Measurements from ENCODE around the gene TM4SF18. TPM values are rescaled to one million over a fixed set of nuclear protein-coding genes. Genes with fewer than 3 reads are reported as not detected.

The TM4SF18 gene
- total RNA-seq, 1 experiment from 2014 or later: 9.8 TPM

DNA sequence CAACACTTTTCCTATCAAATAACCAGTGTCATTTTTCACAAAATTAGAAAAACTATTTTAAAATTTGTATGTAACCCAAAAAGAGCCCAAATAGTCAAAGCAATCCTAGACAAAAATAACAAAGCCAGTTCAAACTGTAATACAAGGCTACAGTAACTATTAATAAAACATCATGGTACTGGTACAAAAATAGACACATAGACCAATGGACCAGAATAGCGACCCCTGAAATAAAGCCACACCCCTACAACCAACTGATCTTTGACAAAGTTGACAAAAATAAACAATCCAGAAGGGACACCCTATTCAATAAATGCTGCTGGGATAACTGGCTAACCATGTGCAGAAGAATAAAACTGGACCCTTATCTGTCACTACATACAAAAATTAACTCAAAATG, 19.9 kb downstream of the TM4SF18 start:
- no peak overlapping the region for H2BK15ac ChIP-seq (ENCODE audit: low read depth, low read length)
- WGBS (ENCODE audit: extremely low coverage, insufficient read length, low lambda C conversion rate): no CpG with 5 or more reads among the region's 1 CpG
- no peaks in the 10 kb centered on the region; the same call in 1 of the 2 replicates for H3K27me3 Mint-ChIP-seq (ENCODE audit: low read depth)
- H3K14ac ChIP-seq (ENCODE audit: insufficient read depth, low read length): no peak overlapping the region
- H3K4me2 ChIP-seq (ENCODE audit: insufficient read depth, insufficient read length, low read length): no peak overlapping the region
- H2AFZ ChIP-seq (ENCODE audit: low read length): no peak overlapping the region
- no peaks in the 10 kb centered on the region for H3K27me3 ChIP-seq (ENCODE audit: insufficient read depth, low read length)
- H3K9me3 Mint-ChIP-seq: peaks cover 0 to 2% of the 10 kb centered on the region in 2 experiments; a peak in 1 of 5 replicates
- H3K27ac Mint-ChIP-seq: no peak overlapping the region
- no peaks in the 10 kb centered on the region for H3K79me1 ChIP-seq (ENCODE audit: insufficient read depth, low read depth, low read length, poor library complexity, severe bottlenecking)
- H3K56ac ChIP-seq (ENCODE audit: insufficient read length, low read depth, low read length): no peak overlapping the region
- no peak overlapping the region for H4K8ac ChIP-seq (replicated peaks; ENCODE audit: insufficient read length, low read depth, low read length)
- TF ChIP-seq, protein P1, sequence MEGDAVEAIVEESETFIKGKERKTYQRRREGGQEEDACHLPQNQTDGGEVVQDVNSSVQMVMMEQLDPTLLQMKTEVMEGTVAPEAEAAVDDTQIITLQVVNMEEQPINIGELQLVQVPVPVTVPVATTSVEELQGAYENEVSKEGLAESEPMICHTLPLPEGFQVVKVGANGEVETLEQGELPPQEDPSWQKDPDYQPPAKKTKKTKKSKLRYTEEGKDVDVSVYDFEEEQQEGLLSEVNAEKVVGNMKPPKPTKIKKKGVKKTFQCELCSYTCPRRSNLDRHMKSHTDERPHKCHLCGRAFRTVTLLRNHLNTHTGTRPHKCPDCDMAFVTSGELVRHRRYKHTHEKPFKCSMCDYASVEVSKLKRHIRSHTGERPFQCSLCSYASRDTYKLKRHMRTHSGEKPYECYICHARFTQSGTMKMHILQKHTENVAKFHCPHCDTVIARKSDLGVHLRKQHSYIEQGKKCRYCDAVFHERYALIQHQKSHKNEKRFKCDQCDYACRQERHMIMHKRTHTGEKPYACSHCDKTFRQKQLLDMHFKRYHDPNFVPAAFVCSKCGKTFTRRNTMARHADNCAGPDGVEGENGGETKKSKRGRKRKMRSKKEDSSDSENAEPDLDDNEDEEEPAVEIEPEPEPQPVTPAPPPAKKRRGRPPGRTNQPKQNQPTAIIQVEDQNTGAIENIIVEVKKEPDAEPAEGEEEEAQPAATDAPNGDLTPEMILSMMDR (conservative IDR thresholded peaks at IDR 0.05): no peak
- no peaks in the 10 kb centered on the region for H3K23me2 ChIP-seq (ENCODE audit: insufficient read length, low read depth, low read length, poor library complexity, severe bottlenecking)
- H4K5ac ChIP-seq (ENCODE audit: insufficient read length, low read depth, low read length): no peak overlapping the region
- H4K91ac ChIP-seq (ENCODE audit: insufficient read length, low read depth, low read length): no peak overlapping the region
- H3K4me1 Mint-ChIP-seq: peaks cover 0 to 4% of the 10 kb centered on the region in 2 experiments; a peak in 3 of 4 replicates
- H3K23ac ChIP-seq (ENCODE audit: insufficient read length, low read depth, low read length): no peak overlapping the region
- peaks cover 0 to 2% (median 0%) of the 10 kb centered on the region in 3 experiments; a peak in 1 of 7 replicates for H3K36me3 Mint-ChIP-seq (ENCODE audit: insufficient read depth in 1 of 3, low read depth in 3 of 3)
- no peak overlapping the region for H2BK12ac ChIP-seq (ENCODE audit: insufficient read length, low read depth, low read length)
- H3K27ac ChIP-seq (ENCODE audit: insufficient read length, low read depth, low read length): no peak overlapping the region
- no peak overlapping the region for H2AK5ac ChIP-seq (ENCODE audit: insufficient read length, low read length)
- no peak for DNase-seq
- no peak overlapping the region for H2BK120ac ChIP-seq (ENCODE audit: low read depth, low read length, poor library complexity, severe bottlenecking)
- H2BK20ac ChIP-seq (ENCODE audit: low read depth, low read length, poor library complexity, severe bottlenecking): no peak overlapping the region
- H3K4ac ChIP-seq (ENCODE audit: low read depth, low read length): no peak overlapping the region
- no peak overlapping the region for H3K9ac ChIP-seq (ENCODE audit: extremely low read depth, insufficient read length, low read length)
- H3K4me1 ChIP-seq (ENCODE audit: insufficient read depth, low read length): no peaks in the 10 kb centered on the region
- H3T11ph ChIP-seq (ENCODE audit: low read length): no peak overlapping the region
- H3K4me3 Mint-ChIP-seq: no peak overlapping the region
- H2BK5ac ChIP-seq (ENCODE audit: insufficient read length, low read length): no peak overlapping the region
- no peak overlapping the region for H3K18ac ChIP-seq (ENCODE audit: insufficient read length, low read depth, low read length)
- no peaks in the 10 kb centered on the region for H4K20me1 ChIP-seq (ENCODE audit: control insufficient read depth, insufficient read depth, insufficient read length)
- no peaks in the 10 kb centered on the region for H3K79me2 ChIP-seq (ENCODE audit: insufficient read depth, low read length)
- no peaks in the 10 kb centered on the region for H3K9me3 ChIP-seq (ENCODE audit: control insufficient read depth, low read depth, low read length)

Measured in H9 (cell line).